ENCODE results near the gene UGT1A8.

UGT1A8 gene

GRCh38 chr2:233798335-233799086, 181.1 kb downstream of the UGT1A8 start:
- H3K36me3 ChIP-seq (ENCODE audit: control insufficient read depth, insufficient read depth, low read length), result 0 out of 2 replicates have a peak, but pooled peaks cover 1% of the 10 kb centered on the region
- H3K4me1 ChIP-seq (ENCODE audit: control insufficient read depth, insufficient read depth, low read length), result no peaks in the 10 kb centered on the region
- no CpG with 5 or more reads among the region's 14 CpGs for WGBS (ENCODE audit: insufficient coverage, insufficient read length)
- H3K27ac ChIP-seq (ENCODE audit: low read length), result no peak overlapping the region
- DNase-seq (ENCODE audit: low read depth, low spot score), result no peak
- no peaks in the 10 kb centered on the region for H3K27me3 ChIP-seq (ENCODE audit: control insufficient read depth, insufficient read depth, low read length)
- no peak overlapping the region for H3K4me3 ChIP-seq (ENCODE audit: low read length)
- H3K9me3 ChIP-seq (ENCODE audit: control insufficient read depth, insufficient read depth, low read length), result no peaks in the 10 kb centered on the region

- H3K27ac ChIP-seq (ENCODE audit: low read length), result no peak overlapping the region
- H3K27me3 ChIP-seq (ENCODE audit: control insufficient read depth, insufficient read depth, low read length), result no peaks in the 10 kb centered on the region
- DNase-seq (ENCODE audit: low read depth, low spot score), result no peak
- H3K4me3 ChIP-seq (ENCODE audit: low read length), result no peak overlapping the region
- H3K36me3 ChIP-seq (ENCODE audit: control insufficient read depth, insufficient read depth, low read length), result no peaks in the 10 kb centered on the region
- no peaks in the 10 kb centered on the region for H3K9me3 ChIP-seq (ENCODE audit: control insufficient read depth, insufficient read depth, low read length)
- no peaks in the 10 kb centered on the region for H3K4me1 ChIP-seq (ENCODE audit: control insufficient read depth, insufficient read depth, low read length)
- no CpG with 5 or more reads among the region's 7 CpGs for WGBS (ENCODE audit: insufficient coverage, insufficient read length)
These were observed 181.7 kb downstream of the UGT1A8 start for GRCh38 chr2:233799087-233799665.

- Histone ChIP-seq H3K4me3 (ENCODE audit: low read length) (no peak overlapping the region), H3K27ac (ENCODE audit: low read length) (no peak overlapping the region), H3K27me3 (ENCODE audit: control insufficient read depth, insufficient read depth, low read length) (no peaks in the 10 kb centered on the region), H3K36me3 (ENCODE audit: control insufficient read depth, insufficient read depth, low read length) (no peaks in the 10 kb centered on the region), H3K9me3 (ENCODE audit: control insufficient read depth, insufficient read depth, low read length) (no peaks in the 10 kb centered on the region), H3K4me1 (ENCODE audit: control insufficient read depth, insufficient read depth, low read length) (no peaks in the 10 kb centered on the region)
- WGBS (ENCODE audit: insufficient coverage, insufficient read length), result no CpG with 5 or more reads among the region's 5 CpGs
- DNase-seq (ENCODE audit: low read depth, low spot score), result no peak
These were observed 182.3 kb downstream of the UGT1A8 start for GRCh38 chr2:233799716-233800115.

GRCh38 chr2:233800208-233800607, 182.8 kb downstream of the UGT1A8 start:
- H3K4me3 ChIP-seq (ENCODE audit: low read length), result no peak overlapping the region
- no peaks in the 10 kb centered on the region for H3K27me3 ChIP-seq (ENCODE audit: control insufficient read depth, insufficient read depth, low read length)
- H3K9me3 ChIP-seq (ENCODE audit: control insufficient read depth, insufficient read depth, low read length), result no peaks in the 10 kb centered on the region
- WGBS (ENCODE audit: insufficient coverage, insufficient read length), result no CpG with 5 or more reads among the region's 7 CpGs
- H3K36me3 ChIP-seq (ENCODE audit: control insufficient read depth, insufficient read depth, low read length), result no peaks in the 10 kb centered on the region
- no peak overlapping the region for H3K27ac ChIP-seq (ENCODE audit: low read length)
- no peak for DNase-seq (ENCODE audit: low read depth, low spot score)
- no peaks in the 10 kb centered on the region for H3K4me1 ChIP-seq (ENCODE audit: control insufficient read depth, insufficient read depth, low read length)

- Histone ChIP-seq H3K27me3 (ENCODE audit: control insufficient read depth, insufficient read depth, low read length) (no peaks in the 10 kb centered on the region), H3K9me3 (ENCODE audit: control insufficient read depth, insufficient read depth, low read length) (no peaks in the 10 kb centered on the region), H3K36me3 (ENCODE audit: control insufficient read depth, insufficient read depth, low read length) (no peaks in the 10 kb centered on the region), H3K4me3 (ENCODE audit: low read length) (no peak overlapping the region), H3K4me1 (ENCODE audit: control insufficient read depth, insufficient read depth, low read length) (no peaks in the 10 kb centered on the region), H3K27ac (ENCODE audit: low read length) (no peak overlapping the region)
- no peak for DNase-seq (ENCODE audit: low read depth, low spot score)
- WGBS (ENCODE audit: insufficient coverage, insufficient read length), result no CpG with 5 or more reads among the region's 9 CpGs
These were observed 184.1 kb downstream of the UGT1A8 start for GRCh38 chr2:233801357-233802131.

GRCh38 chr2:233802132-233802815, 184.8 kb downstream of the UGT1A8 start:
- Histone ChIP-seq H3K9me3 (ENCODE audit: control insufficient read depth, insufficient read depth, low read length) (no peaks in the 10 kb centered on the region), H3K4me1 (ENCODE audit: control insufficient read depth, insufficient read depth, low read length) (no peaks in the 10 kb centered on the region), H3K4me3 (ENCODE audit: low read length) (no peak overlapping the region), H3K27ac (ENCODE audit: low read length) (no peak overlapping the region), H3K36me3 (ENCODE audit: control insufficient read depth, insufficient read depth, low read length) (no peaks in the 10 kb centered on the region), H3K27me3 (ENCODE audit: control insufficient read depth, insufficient read depth, low read length) (no peaks in the 10 kb centered on the region)
- no CpG with 5 or more reads among the region's 3 CpGs for WGBS (ENCODE audit: insufficient coverage, insufficient read length)
- no peak for DNase-seq (ENCODE audit: low read depth, low spot score)

GRCh38 chr2:233803292-233803911, 186.0 kb downstream of the UGT1A8 start:
- no CpG with 5 or more reads among the region's 2 CpGs for WGBS (ENCODE audit: insufficient coverage, insufficient read length)

GRCh38 chr2:233803994-233804393, 186.6 kb downstream of the UGT1A8 start:
- no peak overlapping the region for H3K27ac ChIP-seq (ENCODE audit: low read length)
- no CpG with 5 or more reads among the region's 8 CpGs for WGBS (ENCODE audit: insufficient coverage, insufficient read length)
- H3K4me3 ChIP-seq (ENCODE audit: low read length), result no peak overlapping the region
- no peak for DNase-seq (ENCODE audit: low read depth, low spot score)
- no peaks in the 10 kb centered on the region for H3K4me1 ChIP-seq (ENCODE audit: control insufficient read depth, insufficient read depth, low read length)
- H3K27me3 ChIP-seq (ENCODE audit: control insufficient read depth, insufficient read depth, low read length), result no peaks in the 10 kb centered on the region
- H3K9me3 ChIP-seq (ENCODE audit: control insufficient read depth, insufficient read depth, low read length), result no peaks in the 10 kb centered on the region
- H3K36me3 ChIP-seq (ENCODE audit: control insufficient read depth, insufficient read depth, low read length), result no peaks in the 10 kb centered on the region

More at GRCh38 chr2:233803292-233803911, 186.0 kb downstream of the UGT1A8 start:
- no peak for DNase-seq (ENCODE audit: low read depth, low spot score)
- Histone ChIP-seq H3K36me3 (ENCODE audit: control insufficient read depth, insufficient read depth, low read length) (no peaks in the 10 kb centered on the region), H3K27me3 (ENCODE audit: control insufficient read depth, insufficient read depth, low read length) (no peaks in the 10 kb centered on the region), H3K4me3 (ENCODE audit: low read length) (no peak overlapping the region), H3K4me1 (ENCODE audit: control insufficient read depth, insufficient read depth, low read length) (no peaks in the 10 kb centered on the region), H3K27ac (ENCODE audit: low read length) (no peak overlapping the region), H3K9me3 (ENCODE audit: control insufficient read depth, insufficient read depth, low read length) (no peaks in the 10 kb centered on the region)

GRCh38 chr2:233807215-233807865, 189.9 kb downstream of the UGT1A8 start:
- WGBS (ENCODE audit: insufficient coverage, insufficient read length), result no CpG with 5 or more reads among the region's 12 CpGs
- Histone ChIP-seq H3K4me3 (ENCODE audit: low read length) (no peak overlapping the region), H3K27ac (ENCODE audit: low read length) (no peak overlapping the region), H3K4me1 (ENCODE audit: control insufficient read depth, insufficient read depth, low read length) (no peaks in the 10 kb centered on the region), H3K36me3 (ENCODE audit: control insufficient read depth, insufficient read depth, low read length) (no peaks in the 10 kb centered on the region), H3K27me3 (ENCODE audit: control insufficient read depth, insufficient read depth, low read length) (no peaks in the 10 kb centered on the region), H3K9me3 (ENCODE audit: control insufficient read depth, insufficient read depth, low read length) (no peaks in the 10 kb centered on the region)
- DNase-seq (ENCODE audit: low read depth, low spot score), result no peak

Data from iPS DF 6.9 (cell line).